GM19468 (cell line): ENCODE data around the gene RPTOR.

Source experiments
- ATAC-seq: cut with Tn5 transposase; IDR thresholded peaks from one replicate; pipeline ENCODE4 v1.9.1; 2021; ENCODE audit warnings: mild to moderate bottlenecking, moderate library complexity, moderate number of reproducible peaks; ENCODE audit not compliant: unreplicated experiment; ENCODE audit errors: extremely low read depth

Gene RPTOR

DNA sequence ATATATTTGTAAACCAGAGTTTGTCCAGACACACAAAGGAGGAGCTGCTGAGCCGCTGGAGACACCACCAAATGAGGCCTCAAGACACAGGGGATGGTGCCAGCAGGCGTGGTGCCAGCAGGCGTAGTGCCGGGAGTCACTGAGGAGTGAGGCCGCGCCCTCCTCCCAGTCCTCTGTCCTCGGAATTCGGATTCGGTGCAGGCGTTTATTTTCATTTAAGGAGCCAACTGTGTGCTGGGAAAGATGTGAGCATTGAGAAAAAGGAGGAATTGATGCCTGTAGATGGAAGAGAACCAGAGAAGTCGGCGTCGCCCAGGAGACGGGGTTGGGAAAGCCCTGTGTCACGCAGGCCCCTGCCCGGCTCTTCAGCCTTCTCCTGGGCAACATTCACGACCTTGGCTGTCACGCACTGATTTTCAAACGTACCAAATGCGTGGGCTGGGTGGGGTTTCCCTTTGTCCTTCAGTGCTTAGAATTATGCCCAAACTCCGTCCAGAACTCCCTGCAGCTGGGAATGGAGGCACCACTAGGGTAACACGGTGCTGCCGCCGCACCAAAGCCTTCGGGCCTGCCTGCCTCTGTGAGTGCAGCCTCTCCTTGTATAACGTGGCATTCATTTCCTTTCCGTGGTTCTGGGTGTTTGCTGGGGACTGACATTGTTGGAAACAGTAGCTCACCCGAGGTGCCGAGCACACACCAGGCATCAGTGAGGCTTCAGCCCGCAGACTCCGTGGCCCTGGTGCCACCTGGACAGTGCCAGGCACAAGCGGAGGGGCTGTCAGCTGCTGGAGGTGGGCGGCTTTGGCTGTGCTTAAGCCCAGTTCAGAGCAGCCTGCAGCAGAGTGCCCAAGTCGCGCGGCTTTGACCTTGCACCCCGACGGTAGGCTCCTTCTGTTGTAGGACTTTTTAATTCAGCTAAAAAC lies 398.0 kb downstream of the RPTOR start:
- no peak for ATAC-seq

DNA sequence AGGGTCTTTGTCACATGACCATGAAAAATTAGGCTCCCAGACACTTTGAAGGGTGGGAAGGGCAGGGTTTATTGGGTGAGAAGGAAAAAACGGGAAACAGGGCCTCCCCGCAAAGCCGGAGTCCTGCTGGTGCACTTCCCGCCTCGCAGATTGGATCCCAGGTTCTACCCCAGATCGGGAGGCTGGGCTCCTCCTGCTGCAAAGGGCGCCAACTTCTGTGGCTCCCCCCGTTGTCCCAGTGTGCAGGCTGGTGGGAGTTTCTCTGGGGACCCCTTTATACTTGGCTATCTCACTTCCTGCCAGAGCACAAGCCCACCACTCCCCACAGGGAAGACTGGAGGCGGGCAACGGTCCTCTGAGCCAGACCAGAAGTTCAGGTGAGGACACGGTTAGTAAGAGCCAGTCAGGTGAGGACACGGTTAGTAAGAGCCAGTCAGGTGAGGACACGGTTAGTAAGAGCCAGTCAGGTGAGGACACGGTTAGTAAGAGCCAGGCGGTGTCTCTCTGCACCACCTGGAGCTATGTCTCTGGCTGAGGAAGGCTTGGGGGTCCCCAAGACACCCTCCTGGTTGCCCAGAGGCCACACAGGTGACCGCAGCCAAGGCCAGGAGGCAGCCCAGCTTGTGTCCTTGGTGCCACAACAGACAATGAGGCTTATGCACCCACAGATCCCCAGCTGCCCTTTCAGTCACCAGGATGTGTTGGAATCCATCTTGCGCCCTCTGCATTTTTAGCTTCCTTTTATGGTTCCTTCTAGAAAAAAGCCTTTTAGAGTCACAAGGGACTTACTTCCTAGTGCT lies 398.9 kb downstream of the RPTOR start:
- ATAC-seq: no peak

DNA sequence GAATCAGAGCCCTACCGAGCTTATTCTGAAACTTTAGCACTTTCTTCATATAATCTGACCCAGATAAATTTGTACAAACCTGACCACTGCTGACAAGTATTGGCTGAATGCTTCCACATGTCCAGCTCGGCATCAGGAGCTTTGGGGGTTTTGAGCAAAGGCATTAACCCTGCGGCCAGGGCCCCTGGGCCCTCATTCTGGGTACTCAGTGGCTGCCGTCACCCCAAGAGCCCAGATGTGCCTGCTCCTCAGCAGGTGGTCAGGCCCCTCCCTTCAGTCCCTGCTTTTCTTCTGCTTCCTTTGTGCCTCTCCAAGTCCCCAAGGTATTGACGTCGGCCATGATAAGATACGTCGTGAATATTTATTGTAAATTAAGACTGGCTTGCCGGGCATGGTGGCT lies 399.7 kb downstream of the RPTOR start:
- no peak for ATAC-seq

DNA sequence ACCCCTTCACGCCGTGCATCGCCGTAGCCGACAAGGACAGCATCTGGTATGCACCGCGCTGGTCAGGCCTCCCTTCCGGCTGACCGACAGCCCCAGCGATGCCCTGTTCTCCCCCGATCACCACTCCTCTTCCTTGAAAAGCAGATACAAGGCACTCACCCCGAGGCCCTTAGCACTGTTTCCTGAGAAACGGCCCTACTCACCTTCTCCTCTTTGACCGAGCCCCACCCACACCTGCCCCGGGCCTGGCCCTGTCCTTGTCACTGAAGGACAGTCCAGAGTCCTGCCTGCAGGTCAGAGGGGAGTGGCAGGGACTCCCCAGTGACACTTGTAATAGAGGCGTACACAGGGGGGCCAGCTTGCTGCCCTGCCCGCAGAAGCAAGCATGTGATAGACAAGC lies 401.1 kb downstream of the RPTOR start:
- ATAC-seq: no peak

DNA sequence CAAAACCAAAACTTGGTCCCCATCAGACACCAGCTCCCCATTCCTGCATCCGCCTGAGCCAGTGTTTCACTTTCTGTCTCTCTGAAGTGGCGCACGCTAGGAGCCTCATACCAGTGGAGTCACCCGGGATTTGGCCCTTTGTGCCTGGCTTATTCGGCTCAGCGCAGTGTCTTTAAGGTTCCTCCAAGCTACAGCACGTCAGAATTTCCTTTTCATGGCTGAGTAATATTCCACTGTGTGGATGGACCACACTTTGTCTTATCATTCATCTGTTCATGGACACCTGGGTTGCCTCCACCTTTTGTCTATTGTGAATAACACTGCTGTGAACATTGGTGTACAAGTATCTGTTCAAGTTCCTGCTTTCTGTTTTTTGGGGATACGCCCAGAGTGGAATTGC lies 401.8 kb downstream of the RPTOR start:
- ATAC-seq: no peak

DNA sequence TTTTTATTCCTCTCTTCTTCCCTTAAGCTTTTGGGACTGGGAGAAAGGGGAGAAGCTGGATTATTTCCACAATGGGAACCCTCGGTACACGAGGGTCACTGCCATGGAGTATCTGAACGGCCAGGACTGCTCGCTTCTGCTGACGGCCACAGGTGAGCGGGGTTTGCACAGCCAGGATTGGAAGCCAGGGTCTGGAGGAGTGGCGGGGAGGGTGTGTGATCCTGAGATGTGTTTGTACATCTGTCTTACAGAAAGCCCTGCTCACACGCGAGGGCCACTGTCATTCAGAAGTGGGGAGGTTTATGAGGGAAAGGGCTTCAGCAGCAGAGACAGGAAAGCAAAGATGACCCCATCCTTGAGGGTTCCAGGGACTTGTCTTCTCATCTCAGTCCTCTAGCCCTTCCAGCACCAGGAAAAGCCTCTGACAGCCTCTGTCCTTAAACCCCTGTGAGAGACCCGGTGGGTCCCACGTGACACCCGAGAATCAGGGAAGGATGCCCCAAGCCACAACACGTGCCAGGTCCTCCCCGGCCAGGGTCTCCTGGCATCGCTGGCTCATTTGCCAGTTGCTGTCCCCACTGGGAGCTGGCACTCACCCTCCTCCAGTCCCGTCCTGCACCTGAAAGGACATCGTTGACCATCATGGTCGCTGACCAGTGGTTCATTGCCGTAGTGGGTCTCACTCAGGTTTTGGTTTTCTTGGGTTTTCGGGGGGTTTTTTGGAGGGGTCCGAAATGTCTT lies 402.7 kb downstream of the RPTOR start:
- ATAC-seq: no peak

DNA sequence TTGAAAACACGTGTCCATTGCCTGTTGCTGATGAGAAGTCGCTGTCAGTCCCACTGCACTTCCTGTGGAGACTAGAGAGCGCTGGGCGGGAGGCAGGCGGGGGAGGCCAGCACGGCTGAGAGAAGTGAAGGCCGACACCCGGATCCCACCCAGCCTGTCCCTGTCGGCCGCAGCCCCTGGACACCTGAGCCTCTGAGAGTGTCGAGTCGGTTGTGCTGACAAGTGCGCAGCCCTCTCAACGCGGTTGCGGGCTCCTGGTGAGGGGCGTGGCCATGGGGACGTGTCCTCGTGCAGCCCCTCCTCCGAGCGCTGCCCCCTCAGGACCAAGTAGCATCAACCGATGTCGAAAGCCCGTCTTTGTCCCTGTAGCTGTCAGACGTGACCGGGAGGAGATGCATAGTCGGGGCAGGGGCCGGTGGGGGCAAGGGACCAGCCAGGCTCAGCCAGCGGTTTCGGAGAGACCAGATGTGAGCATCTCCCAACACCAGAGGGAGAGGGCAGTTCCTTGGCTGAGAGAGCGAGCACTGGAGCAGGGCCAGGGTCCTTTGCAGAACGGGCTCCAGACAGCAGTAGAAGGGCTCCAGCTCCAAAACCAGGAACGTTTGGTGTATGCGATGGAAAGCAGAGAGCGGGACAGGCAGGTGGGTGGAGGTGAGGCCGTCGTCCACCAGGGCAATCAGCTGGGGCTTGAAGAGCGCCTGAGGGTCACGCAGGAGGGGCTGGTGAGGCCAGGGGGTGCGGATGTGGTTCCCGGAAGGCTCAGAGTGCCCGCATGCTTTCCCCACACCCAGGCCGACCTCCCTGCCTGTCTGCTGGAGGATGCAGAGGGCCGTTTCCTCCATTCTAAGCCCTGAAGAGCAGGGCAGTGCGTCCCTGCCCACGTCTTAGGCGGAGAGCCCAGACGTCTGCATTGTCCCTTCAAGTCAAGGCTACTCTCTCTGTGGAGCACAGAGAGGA lies 403.7 kb downstream of the RPTOR start:
- no peak for ATAC-seq

DNA sequence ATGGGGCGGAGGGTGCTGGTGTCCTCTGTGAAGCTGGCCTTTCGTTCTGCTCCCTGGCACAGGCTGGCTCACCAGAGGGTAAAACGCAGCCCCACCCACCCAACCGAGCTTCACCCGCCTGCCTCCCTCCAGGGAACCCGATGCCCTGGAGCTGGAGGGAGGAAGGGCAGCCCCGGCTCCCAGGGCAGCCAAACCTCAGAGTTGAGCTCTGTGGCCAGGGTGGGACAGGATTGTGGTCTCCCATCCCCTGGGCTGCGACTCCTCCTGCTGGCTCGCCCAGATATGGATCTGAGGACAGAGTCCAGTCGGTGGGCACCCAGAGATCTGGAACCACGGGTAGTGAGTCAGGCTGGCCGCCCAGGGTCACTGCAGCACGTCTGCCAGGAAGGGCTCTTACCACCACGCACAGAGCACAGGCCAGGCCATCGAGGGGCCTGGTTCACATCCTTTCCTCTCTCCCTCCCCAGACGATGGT lies 404.4 kb downstream of the RPTOR start:
- no peak for ATAC-seq

DNA sequence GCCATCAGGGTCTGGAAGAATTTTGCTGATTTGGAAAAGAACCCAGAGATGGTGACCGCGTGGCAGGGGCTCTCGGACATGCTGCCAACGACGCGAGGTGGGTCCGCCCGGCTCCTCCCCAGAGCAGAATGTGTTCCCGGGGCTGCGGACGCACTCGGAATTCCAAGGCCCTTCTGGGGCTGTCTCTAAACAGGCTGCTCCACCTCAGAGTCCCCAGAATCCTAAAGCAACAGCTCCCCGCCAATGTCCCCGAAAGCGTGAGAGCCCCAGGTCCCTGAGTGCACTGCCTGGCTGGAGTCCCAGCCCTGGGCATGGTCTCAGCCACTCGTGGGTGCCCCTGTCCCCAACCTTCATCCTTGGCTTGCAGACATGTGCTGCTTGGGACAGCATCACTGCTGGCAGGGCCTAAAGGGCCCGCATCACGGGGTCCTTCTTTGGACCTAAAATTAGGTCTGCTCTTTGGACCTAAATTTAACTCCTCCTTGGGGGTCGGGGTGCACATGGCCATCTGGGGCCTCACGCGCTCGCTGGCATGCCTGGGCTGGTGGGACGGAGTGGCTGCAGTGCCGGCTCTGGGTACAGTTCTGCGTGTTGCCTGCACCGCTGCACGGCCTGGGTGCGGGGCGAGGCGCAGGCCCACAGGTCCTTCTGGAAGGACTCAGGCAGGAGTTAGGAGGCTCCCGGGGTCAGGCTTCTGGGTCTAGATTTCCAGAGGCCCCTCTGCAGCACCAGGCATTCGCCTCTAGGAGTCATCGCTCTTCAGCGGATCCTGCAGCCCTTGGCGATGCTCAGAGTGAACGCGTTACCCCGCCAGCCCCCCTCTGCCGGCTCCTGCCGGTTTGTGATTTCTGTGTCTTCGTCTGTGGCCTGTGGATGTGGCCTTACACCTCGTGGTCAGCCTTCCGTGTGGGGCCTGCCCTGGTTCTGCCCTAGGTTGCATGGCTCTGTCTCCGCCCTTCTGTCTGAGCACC lies 405.1 kb downstream of the RPTOR start:
- ATAC-seq: no peak

DNA sequence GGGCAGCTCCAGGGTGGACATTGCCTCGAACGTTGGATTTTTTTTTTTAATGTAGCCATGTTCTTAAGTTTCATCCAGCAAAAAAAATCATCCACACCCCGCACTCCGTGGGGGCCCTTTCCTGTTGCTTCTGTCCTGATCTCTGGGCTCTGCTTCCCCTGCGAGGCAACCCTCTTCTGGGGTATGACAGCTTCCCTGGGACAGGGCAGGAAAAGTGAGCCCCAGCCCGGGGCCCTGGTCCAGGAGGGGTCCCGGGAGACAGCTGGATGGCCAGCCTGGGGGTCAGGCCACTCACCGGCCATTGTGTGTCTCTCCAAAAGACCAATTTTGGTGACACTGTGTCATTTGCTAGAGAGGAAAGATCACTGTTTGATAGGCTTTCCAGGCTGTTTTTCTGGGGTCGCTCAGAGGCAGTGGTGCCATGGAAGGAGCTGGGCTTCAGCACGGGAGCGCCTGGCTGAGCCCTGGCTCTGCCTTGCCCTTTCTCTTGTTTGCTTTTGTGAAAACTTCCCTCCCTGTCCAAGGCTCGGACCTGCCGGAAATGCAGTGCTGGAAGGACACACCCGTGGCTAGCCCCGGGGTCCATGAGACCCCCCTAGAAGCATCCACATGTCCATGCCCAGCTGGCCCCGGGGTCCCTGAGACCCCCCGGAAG lies 406.0 kb downstream of the RPTOR start:
- no peak for ATAC-seq

DNA sequence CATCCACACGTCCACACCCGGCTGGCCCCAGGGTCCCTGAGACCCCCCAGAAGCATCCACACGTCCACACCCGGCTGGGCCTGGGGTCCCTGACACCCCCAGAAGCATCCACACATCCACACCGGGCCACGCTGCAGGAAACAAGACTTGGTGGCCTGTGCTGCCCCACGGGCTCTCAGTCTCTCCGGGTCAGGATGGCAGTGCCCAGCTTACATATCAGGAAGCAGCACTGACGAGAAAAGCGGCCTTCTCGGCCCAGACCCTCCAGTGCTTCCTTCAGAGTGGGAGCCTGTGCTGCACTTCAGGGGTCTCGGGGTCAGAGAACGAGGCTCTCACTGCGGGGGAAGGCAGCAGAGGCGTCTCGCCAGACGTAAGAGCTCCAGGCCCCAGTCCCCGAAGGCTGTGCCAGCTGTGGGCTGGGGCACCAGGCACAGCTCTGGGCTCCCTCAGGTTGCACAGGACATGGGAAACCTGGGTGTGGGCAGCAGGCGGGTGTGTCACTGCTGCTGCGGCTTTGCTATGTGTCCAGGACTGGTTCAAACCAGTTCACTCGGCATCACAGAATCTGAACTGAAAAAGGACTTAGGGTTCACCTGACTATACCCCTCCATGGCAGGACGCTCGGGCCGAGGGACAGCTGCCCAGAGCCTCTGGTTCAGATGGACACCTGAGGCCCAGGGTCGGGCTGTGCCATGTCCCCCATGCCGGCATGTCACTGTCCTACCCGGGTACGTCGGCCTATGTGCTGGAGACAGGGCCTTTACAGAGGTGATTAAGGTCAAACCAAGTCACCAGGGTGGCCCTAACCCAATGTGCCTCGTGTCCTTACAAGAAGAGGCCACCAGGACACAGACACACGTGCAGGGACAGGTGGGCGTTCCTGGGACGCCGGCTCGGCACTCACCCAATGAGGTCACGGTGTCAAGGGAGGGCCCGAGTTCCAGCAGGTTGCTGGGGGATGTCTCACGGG lies 406.8 kb downstream of the RPTOR start:
- ATAC-seq: no peak

DNA sequence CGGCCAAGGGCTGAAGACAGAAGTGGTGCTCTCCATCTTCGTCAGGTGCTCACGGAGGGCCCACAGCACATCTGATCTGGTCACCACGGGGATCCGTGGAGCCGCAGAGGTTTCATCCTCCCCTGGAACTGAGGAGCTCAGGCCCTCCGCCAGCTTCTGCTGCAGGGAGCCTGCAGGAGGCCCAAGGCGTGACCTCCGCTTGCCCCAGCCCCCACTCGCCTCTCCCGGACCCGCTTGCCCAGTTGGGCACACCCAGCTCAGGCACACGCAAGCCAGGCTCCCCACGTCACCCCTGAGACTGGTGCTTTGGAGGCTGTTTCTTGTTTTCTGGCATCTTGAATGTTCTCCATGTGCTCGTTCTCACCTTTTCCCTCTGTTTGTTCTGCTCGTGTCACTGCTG lies 407.7 kb downstream of the RPTOR start:
- ATAC-seq: no peak

DNA sequence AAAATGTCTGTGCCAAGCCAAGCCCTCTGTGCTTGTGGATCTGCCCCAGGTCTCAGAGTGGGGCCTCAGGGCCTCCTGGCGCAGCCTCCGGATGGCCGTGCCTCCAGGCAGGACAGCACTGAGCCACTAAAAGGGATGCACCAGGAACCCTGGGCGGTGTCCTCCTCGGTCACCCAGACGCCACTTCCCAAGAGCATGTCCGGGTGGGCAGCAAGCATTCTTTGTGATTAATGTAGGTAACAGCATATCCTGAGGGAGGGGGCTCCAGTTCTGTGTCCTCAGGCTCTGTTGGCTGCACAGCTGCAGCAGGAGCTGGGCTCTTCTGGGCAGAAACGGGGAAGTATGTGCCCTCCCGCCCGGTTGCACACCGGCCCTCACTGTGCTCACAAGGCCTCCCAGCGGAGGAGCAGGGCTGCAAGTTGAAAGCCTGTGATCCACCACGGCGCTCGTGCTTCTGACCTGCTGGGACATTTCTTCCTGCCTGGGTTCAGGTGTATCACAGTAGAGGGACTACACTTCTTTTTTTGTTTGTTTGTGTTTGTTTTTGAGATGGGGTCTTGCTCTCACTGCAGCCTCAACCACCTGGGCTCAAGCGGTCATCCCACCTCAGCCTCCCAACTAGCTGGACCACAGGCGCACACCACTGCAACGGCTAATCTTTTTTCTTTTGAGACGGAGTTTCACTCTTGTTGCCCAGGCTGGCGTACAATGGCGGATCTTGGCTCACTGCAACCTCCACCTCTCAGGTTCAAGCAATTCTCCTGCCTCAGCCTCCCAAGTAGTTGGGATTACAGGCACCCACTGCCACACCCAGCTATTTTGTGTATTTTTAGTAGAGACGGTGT lies 409.1 kb downstream of the RPTOR start:
- ATAC-seq: no peak

DNA sequence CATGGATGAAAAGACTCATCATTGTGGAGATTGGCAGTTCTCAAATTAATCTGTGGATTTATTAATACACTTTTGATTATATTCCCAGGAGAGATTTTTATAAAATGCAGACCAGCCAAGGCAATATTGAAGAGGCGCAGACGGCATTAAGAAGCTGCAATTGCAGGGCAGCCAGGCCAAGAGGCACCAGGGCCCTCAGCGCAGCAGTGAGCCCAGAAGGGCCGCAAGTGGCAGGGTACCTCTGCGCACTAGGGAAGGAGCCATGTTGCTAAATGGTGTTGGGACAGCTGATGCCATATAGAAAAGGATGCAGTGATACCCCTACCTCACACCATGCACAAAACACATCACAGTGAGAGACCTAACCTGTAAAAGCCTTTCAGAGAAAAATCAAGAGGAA lies 410.4 kb downstream of the RPTOR start:
- no peak for ATAC-seq

DNA sequence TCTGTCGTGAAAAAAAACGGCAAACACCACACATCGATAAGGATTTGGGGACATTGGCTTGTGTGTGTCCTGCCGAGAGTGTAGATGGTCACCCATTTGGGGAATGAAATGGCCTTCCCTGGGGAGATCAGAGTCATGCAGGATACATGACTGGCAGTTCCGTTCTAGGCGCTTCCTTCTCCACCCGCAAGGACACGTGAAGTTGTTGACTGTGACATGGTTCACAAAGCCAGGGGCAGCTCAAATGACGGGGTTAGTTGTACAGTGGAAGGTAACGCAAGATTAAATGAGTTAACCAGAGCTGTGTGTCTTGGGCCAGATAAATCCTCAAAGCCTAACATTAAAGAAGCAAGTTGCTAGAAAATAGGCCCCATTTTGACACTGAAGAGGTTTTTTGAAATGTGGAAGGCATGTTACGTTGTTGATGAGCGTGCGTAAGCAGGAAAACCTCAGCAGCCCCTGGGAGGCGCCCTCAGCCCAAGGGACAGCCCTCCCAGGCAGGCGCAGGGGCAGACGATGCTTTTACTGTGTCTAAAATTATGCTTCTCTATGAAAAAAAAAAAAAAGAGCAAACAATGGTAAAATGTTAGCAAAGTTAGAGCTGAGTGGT lies 411.1 kb downstream of the RPTOR start:
- no peak for ATAC-seq
